ENCODE measurements around the gene ARMC8. TPM values are rescaled to one million over a fixed set of nuclear protein-coding genes. Genes with fewer than 3 reads are reported as not detected.

Gene ARMC8
- total and polyA plus RNA-seq, 2 of the 8 experiments (the other 6 are each of a cell fraction or from before 2014, with no cell fraction given), result 47.3 to 58.5 TPM

GRCh38 chr3:138202945-138203701 is 16.0 kb downstream of the ARMC8 start:
- no peak overlapping the region for H2AK5ac ChIP-seq (ENCODE audit: low read depth, low read length)

More at GRCh38 chr3:138202945-138203701, 16.0 kb downstream of the ARMC8 start:
- H4K91ac ChIP-seq (replicated peaks; ENCODE audit: insufficient read length, low read length), result no peak overlapping the region
- H3K79me1 ChIP-seq (ENCODE audit: low read depth, low read length), result peaks cover 17% of the 10 kb centered on the region
- no peak for TF ChIP-seq PHF8 (conservative IDR thresholded peaks at IDR 0.05; ENCODE audit: low read depth, low read length)
- no peak for TF ChIP-seq GTF2F1 (IDR thresholded peaks at IDR 0.05; ENCODE audit: borderline replicate concordance, low read depth, low read length)
- TF ChIP-seq BACH1 (IDR thresholded peaks at IDR 0.05; ENCODE audit: low read length), result no peak
- no peak overlapping the region for H3K23ac ChIP-seq (ENCODE audit: insufficient read length)
- no peak overlapping the region for H3K27ac ChIP-seq (ENCODE audit: low read depth, low read length)
- ChIA-PET POLR2A (ENCODE audit: partially characterized antibody) (interaction anchor here (0.8 to 3.0 kb wide), 3 partner anchors 11 to 16 kb away, joined by 3 to 20 read pairs (median 3); partner anchors contain the start of gene ARMC8), CTCF (ENCODE audit: partially characterized antibody) (interaction anchor here (1.3 kb wide), 1 partner anchor 162 kb away, joined by 3 read pairs; no protein-coding TSS in a partner anchor)
- no peaks in the 10 kb centered on the region; a peak in 1 of 4 replicates for H3K9me3 ChIP-seq (ENCODE audit: insufficient read depth in 2 of 2, low read depth in 1 of 2, low read length in 1 of 2)
- no peak overlapping the region for H2BK5ac ChIP-seq (ENCODE audit: low read depth, low read length)
- peaks cover 4 to 12% of the 10 kb centered on the region in 2 experiments for H4K20me1 ChIP-seq (replicated peaks in 1 of 2; ENCODE audit: control insufficient read depth in 1 of 2, insufficient read depth in 2 of 2, low read length in 2 of 2)
- no peaks in the 10 kb centered on the region for H3K23me2 ChIP-seq (ENCODE audit: low read depth, low read length)
- H3K79me2 ChIP-seq (ENCODE audit: control insufficient read depth in 1 of 2, insufficient read depth in 2 of 2, low read length in 2 of 2), result peaks cover 3 to 98% of the 10 kb centered on the region in 2 experiments
- no peak for DNase-seq (ENCODE audit: low read depth in 1 of 2, low spot score in 2 of 2)
- H3K36me3 ChIP-seq (ENCODE audit: control insufficient read depth in 2 of 4, insufficient read depth in 4 of 4, low read length in 3 of 4), result no peaks in the 10 kb centered on the region
- peaks cover 0 to 5% (median under 1%) of the 10 kb centered on the region in 4 experiments; a peak in 3 of 7 replicates for H3K4me1 ChIP-seq (replicated peaks in 1 of 4; ENCODE audit: control insufficient read depth in 3 of 4, insufficient read depth in 4 of 4, low read length in 3 of 4)
- H3K27me3 ChIP-seq (replicated peaks in 1 of 4; ENCODE audit: control insufficient read depth in 3 of 4, extremely low read depth in 1 of 4, insufficient read depth in 3 of 4, low read length in 3 of 4), result no peaks in the 10 kb centered on the region
- FAIRE-seq, result no peak
- no peak overlapping the region for H3K4ac ChIP-seq (replicated peaks; ENCODE audit: insufficient read length, low read depth, low read length)
- H3K56ac ChIP-seq (replicated peaks; ENCODE audit: insufficient read length, low read depth, low read length), result no peak overlapping the region
- H2BK15ac ChIP-seq (ENCODE audit: low read length), result no peak overlapping the region
- 88% methylated on average over 3 of the region's 3 CpGs; no CpG with 5 or more reads in 1 of the 2 experiments for WGBS, 2 experiments (ENCODE audit: extremely low coverage in 1 of 2, insufficient coverage in 1 of 2, insufficient read length in 1 of 2, insufficient replicate concordance in 2 of 2, low coverage in 1 of 2, low lambda C conversion rate in 2 of 2, missing lambda C conversion rate in 1 of 2)
- no peak overlapping the region for H4K8ac ChIP-seq (ENCODE audit: extremely low read depth, insufficient read depth, low read length)
- no peak overlapping the region for H4K5ac ChIP-seq (ENCODE audit: insufficient read length, low read depth, low read length)
- no peak overlapping the region for H3K18ac ChIP-seq (ENCODE audit: extremely low read depth, low read length)
- no peak overlapping the region for H2AFZ ChIP-seq (ENCODE audit: low read length)
- H3K14ac ChIP-seq (ENCODE audit: insufficient read length), result no peak overlapping the region
- H2BK120ac ChIP-seq (replicated peaks; ENCODE audit: low read depth, low read length), result no peak overlapping the region
- H3K9ac ChIP-seq (replicated peaks in 1 of 4; ENCODE audit: extremely low read depth in 1 of 4, low read depth in 3 of 4, low read length in 3 of 4), result no peak overlapping the region
- H3K4me2 ChIP-seq (ENCODE audit: insufficient read depth in 1 of 2, low read depth in 2 of 2, low read length in 2 of 2), result no peak overlapping the region
- no peak overlapping the region for H3K4me3 ChIP-seq (ENCODE audit: extremely low read depth in 1 of 4, insufficient read depth in 2 of 4, low read depth in 3 of 4, low read length in 4 of 4)
- no peak overlapping the region for H2BK12ac ChIP-seq (ENCODE audit: low read depth, low read length)
- H2BK20ac ChIP-seq (ENCODE audit: low read length), result no peak overlapping the region

All from H1 (cell line).